Heart right ventricle (tissue), 16 donors: ENCODE measurements around the gene CACNA2D1. TPM values are rescaled to one million over a fixed set of nuclear protein-coding genes. Genes with fewer than 3 reads are reported as not detected.

ENCODE experiments used
- ATAC-seq, 8 donors: fragments of 200-7000 bp; cut with Tn5 transposase; one replicate each; pipeline ENCODE4 v1.9.1; 2020; ENCODE audit warnings: mild to moderate bottlenecking in 8 of 8, moderate library complexity in 8 of 8, moderate number of reproducible peaks in 1 of 8
- DNase-seq, 2 donors: peaks; one replicate each; pipeline ENCODE4 v3.0.0-alpha.2; 2020
- H3K27ac ChIP-seq, 10 donors: fragments of 200-600 bp; sonication (generic) in 2 of 10; one replicate each; pipeline versions ENCODE4 v1.5.0 to v1.8.0; 2020 to 2022; ENCODE audit warnings: mild to moderate bottlenecking in 3 of 10
- H3K27me3 ChIP-seq, 7 donors: fragments of 200-600 bp; one replicate each; pipeline ENCODE4 v1.8.0; 2021 to 2022; ENCODE audit warnings: mild to moderate bottlenecking in 2 of 7
- H3K36me3 ChIP-seq, 9 donors: fragments of 200-600 bp; sonication (generic) in 1 of 9; one replicate each; pipeline versions ENCODE4 v1.5.0 to v1.8.0; 2020 to 2022; ENCODE audit warnings: mild to moderate bottlenecking in 2 of 9
- H3K4me1 ChIP-seq, 9 donors: fragments of 200-600 bp; sonication (generic) in 1 of 9; one replicate each; pipeline versions ENCODE4 v1.5.0 to v1.8.0; 2020 to 2022; ENCODE audit warnings: mild to moderate bottlenecking in 4 of 9
- H3K4me3 ChIP-seq, 10 donors: fragments of 200-600 bp; sonication (generic) in 2 of 10; one replicate each; pipeline versions ENCODE4 v1.5.0 to v1.8.0; 2020 to 2022; ENCODE audit warnings: mild to moderate bottlenecking in 7 of 10, moderate library complexity in 2 of 10
- H3K9me3 ChIP-seq, 11 donors: fragments of 200-600 bp in 10 of 11; sonication (generic) in 2 of 11; one replicate each; pipeline versions ENCODE4 v1.5.0 to v1.8.0; 2013 to 2022; ENCODE audit warnings: mild to moderate bottlenecking in 2 of 11, control low read depth in 1 of 11, moderate library complexity in 1 of 11
- WGBS, 2 donors: extraction: QIAGEN DNeasy Blood & Tissue Kit; methylation state at CpG; one replicate each; pipeline ENCODE4 v1.1.7; 2013; ENCODE audit warnings: inconsistent platforms in 1 of 2; 5-methylcytosine and 5-hydroxymethylcytosine counted together
- intact Hi-C, 10 donors: fragments of 100-400 bp; cut with DNase I; formaldehyde crosslinking; loops; one replicate each; pipeline versions ENCODE4 v1.11.1 to v1.14.2; 2022
- polyA plus RNA-seq, 2 donors: library from polyadenylated mRNA; stranded (reverse); fragments of 200-250 nt; gene quantifications; one replicate each; pipeline ENCODE4 v1.2.3, GENCODE V29; 2013
- total RNA-seq, 10 donors: library from RNA; stranded (reverse); fragmentation: NEBNext Ultra II Directional in 3 of 10; extraction: Animal tissue kit (Norgen Biotek cat#: 25700) in 3 of 10; gene quantifications; one replicate each; pipeline versions ENCODE4 v1.2.1 to v1.2.4, GENCODE V29; 2021 to 2023
- TF ChIP-seq, protein P1 (sequence below), 9 donors: fragments of 200-600 bp; sonication (generic) in 2 of 9; IDR thresholded peaks; one replicate each; pipeline versions ENCODE4 v1.5.0 to v1.8.0; 2021 to 2022; ENCODE audit warnings: antibody characterized with exemption in 9 of 9, mild to moderate bottlenecking in 5 of 9, moderate library complexity in 1 of 9
- donor health status: Arrhythmogenic right ventricular cardiomyopathy.
- donor health status: ischemic (EF 13 %, LVEDD 7.1; RV severe dilation, severe dysfunction).
- donor health status: healthy with polysubstance abuse.
- donor health status: DM: no; HTN: yes; CAD: no.
- donor health status: DM: no; HTN: no; CAD: no.
- donor health status: ischemic (EF 25% LVEDD 6.9; RV normal size, moderate dysfunction).
- donor health status: ischemic (EF 25% LVEDD 5.7; RV mildly dilated, moderate dysfunction).
- donor health status: healthy.
- donor health status: DM: yes; HTN: yes; CAD: no.
- donor health status: Ischemic cardiomyopathy.
- donor health status: ischemic (EF 35%, LVEDD 5.7; RV mildly dilated, moderate dysfunction).
- donor health status: nonischemic (EF 11% LVEDD 7.7; RV severe dilation, severe dysfunction).
- donor health status: DM: yes; HTN: yes; CAD: no.
- donor health status: PGD.
- donor health status: ischemic (EF 29% LVEDD 5.4; RV normal size, mild dysfunction).
- donor health status: nonischemic (EF 23%, LVEDD 6.1; RV moderate dilation, normal function).

Gene CACNA2D1
- total and polyA plus RNA-seq, 12 donors: 7.0 to 131 (median 69.3) TPM

GRCh38 chr7:82331234-82331633 lies 112.3 kb downstream of the CACNA2D1 start:
- Histone ChIP-seq H3K4me1 (peaks cover 0 to 6% (median 0%) of the 10 kb centered on the region in 9 donors), H3K9me3 (no peaks in the 10 kb centered on the region), H3K4me3 (no peak overlapping the region), H3K27me3 (no peaks in the 10 kb centered on the region), H3K36me3 (peaks cover 0 to 14% (median 0%) of the 10 kb centered on the region in 9 donors), H3K27ac (no peak overlapping the region)
- ATAC-seq (no peak), DNase-seq (no peak)
- TF ChIP-seq, protein P1, sequence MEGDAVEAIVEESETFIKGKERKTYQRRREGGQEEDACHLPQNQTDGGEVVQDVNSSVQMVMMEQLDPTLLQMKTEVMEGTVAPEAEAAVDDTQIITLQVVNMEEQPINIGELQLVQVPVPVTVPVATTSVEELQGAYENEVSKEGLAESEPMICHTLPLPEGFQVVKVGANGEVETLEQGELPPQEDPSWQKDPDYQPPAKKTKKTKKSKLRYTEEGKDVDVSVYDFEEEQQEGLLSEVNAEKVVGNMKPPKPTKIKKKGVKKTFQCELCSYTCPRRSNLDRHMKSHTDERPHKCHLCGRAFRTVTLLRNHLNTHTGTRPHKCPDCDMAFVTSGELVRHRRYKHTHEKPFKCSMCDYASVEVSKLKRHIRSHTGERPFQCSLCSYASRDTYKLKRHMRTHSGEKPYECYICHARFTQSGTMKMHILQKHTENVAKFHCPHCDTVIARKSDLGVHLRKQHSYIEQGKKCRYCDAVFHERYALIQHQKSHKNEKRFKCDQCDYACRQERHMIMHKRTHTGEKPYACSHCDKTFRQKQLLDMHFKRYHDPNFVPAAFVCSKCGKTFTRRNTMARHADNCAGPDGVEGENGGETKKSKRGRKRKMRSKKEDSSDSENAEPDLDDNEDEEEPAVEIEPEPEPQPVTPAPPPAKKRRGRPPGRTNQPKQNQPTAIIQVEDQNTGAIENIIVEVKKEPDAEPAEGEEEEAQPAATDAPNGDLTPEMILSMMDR (IDR thresholded peaks at IDR 0.05): no peak
- intact Hi-C loops: no loop called here

DNA sequence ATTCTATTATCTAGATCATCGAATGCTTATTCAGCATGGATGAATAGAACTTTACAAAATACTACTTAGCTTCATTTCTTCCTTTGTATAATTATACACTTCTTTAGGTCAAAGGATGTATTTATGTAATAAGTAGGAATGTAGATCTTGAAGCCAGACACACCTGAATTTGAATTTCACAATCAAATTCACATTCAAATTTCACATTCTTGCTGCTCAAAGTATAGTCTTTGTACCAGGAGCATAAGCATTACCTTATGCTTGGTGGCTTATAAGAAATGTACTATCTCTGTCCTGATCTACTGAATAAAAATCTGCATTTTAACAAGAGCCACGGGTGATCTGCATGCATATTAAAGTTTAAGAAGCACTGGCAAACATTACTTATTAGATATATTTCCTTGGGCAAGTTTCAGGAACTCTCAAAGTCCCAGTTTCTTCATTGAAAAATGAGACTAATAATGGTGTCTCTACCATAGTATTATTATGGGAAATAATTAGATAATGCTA lies 112.8 kb downstream of the CACNA2D1 start:
- H3K27ac ChIP-seq: no peak overlapping the region
- H3K27me3 ChIP-seq: no peaks in the 10 kb centered on the region
- peaks cover 0 to 6% (median 0%) of the 10 kb centered on the region in 9 donors for H3K4me1 ChIP-seq
- TF ChIP-seq, protein P1 (IDR thresholded peaks at IDR 0.05): no peak
- intact Hi-C loops: no loop called here
- H3K36me3 ChIP-seq: peaks cover 0 to 14% (median 0%) of the 10 kb centered on the region in 9 donors
- no peaks in the 10 kb centered on the region for H3K9me3 ChIP-seq
- whole genome bisulfite sequencing, 2 donors: 85 to 92% methylated on average over 2 of the region's 2 CpGs
- ATAC-seq: no peak
- DNase-seq: no peak
- no peak overlapping the region for H3K4me3 ChIP-seq

DNA sequence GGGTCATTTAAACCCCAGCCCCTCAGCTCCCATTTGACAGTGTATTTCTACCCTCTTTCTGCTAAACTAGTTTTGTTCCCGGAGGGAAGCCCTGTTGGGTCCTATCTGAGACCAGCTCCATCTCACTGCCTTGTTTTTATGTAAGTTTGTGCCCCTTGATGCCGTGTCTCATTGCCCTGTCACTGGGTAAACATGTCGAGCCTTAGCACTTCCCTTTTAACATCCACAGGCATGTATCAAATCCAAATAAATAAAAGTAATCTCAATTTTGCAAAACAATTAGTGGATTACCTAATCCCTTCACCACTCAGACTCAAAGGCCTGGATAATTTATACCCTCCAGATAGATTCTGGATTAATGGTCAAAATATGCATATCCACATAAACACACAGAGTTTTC lies 115.7 kb downstream of the CACNA2D1 start:
- Histone ChIP-seq H3K27me3 (no peaks in the 10 kb centered on the region), H3K9me3 (no peaks in the 10 kb centered on the region), H3K36me3 (no peaks in the 10 kb centered on the region), H3K4me1 (peaks cover 0 to 6% (median 0%) of the 10 kb centered on the region in 9 donors), H3K27ac (no peak overlapping the region), H3K4me3 (no peak overlapping the region)
- TF ChIP-seq, protein P1 (IDR thresholded peaks at IDR 0.05): no peak
- WGBS, 2 donors: 46 to 93% methylated on average over 3 of the region's 3 CpGs
- DNase-seq: no peak
- no peak for ATAC-seq
- intact Hi-C loops: no loop called here

- Histone ChIP-seq H3K36me3 (no peaks in the 10 kb centered on the region), H3K4me3 (no peak overlapping the region), H3K27me3 (no peaks in the 10 kb centered on the region), H3K9me3 (no peaks in the 10 kb centered on the region), H3K4me1 (peaks cover 0 to 7% (median 0%) of the 10 kb centered on the region in 9 donors), H3K27ac (no peak overlapping the region)
- intact Hi-C loops: no loop called here
- WGBS, 2 donors: 77 to 89% methylated on average over 2 of the region's 2 CpGs
- TF ChIP-seq, protein P1 (IDR thresholded peaks at IDR 0.05): no peak
- DNase-seq: no peak
- ATAC-seq: no peak
Observed at GRCh38 chr7:82325416-82325815, 118.2 kb downstream of the CACNA2D1 start.
